CD4-positive, alpha-beta T cell (primary cell): ENCODE data around the gene PLBD2. TPM values are rescaled to one million over a fixed set of nuclear protein-coding genes. Genes with fewer than 3 reads are reported as not detected.

Experiments
- ATAC-seq: fragments of 200-7000 bp; cut with Tn5 transposase; one replicate; pipeline ENCODE4 v1.10.0; 2022; ENCODE audit warnings: mild to moderate bottlenecking; ENCODE audit not compliant: poor library complexity
- CTCF ChIA-PET: fragments of 350-600 bp; sonication (Branson Sonifier 250); formaldehyde crosslinking; loops from one replicate; lab custom pipeline; 2021; ENCODE audit warnings: antibody characterized with exemption, inconsistent platforms; lab: Charles Lee
- POLR2A ChIA-PET: fragments of 350-600 bp; sonication (Branson Sonifier 250); formaldehyde crosslinking; loops from one replicate; lab custom pipeline; 2021; ENCODE audit warnings: antibody characterized with exemption, inconsistent platforms; lab: Charles Lee
- DNase-seq, 14 experiments: peaks; one replicate each; pipeline ENCODE4 v3.0.0-alpha.2; 2013 to 2020; ENCODE audit warnings: mixed read lengths in 2 of 14
- H3K27ac ChIP-seq, 2 donors: one replicate each; pipeline versions ENCODE4 v1.5.1 to v1.7.0; 2013; ENCODE audit warnings: low read length in 2 of 2, low read depth in 1 of 2, mild to moderate bottlenecking in 1 of 2
- H3K27me3 ChIP-seq, 2 experiments: 1 replicate in 1 of 2; 2 replicates in 1 of 2; pipeline versions ENCODE4 v1.6.1 to v1.7.0; 2013; ENCODE audit warnings: low read length in 2 of 2, control low read depth in 1 of 2, mild to moderate bottlenecking in 1 of 2, moderate library complexity in 1 of 2; ENCODE audit not compliant: insufficient read depth in 2 of 2, control insufficient read depth in 1 of 2
- H3K36me3 ChIP-seq: one replicate; pipeline ENCODE4 v1.6.1; 2013; ENCODE audit warnings: low read length, control low read depth; ENCODE audit not compliant: insufficient read depth
- H3K4me1 ChIP-seq: one replicate; pipeline ENCODE4 v1.6.1; 2013; ENCODE audit warnings: low read length, control low read depth; ENCODE audit not compliant: insufficient read depth
- H3K4me3 ChIP-seq: one replicate; pipeline ENCODE4 v1.5.1; 2013; ENCODE audit warnings: mild to moderate bottlenecking, low read length, moderate library complexity
- H3K9me3 ChIP-seq, 2 experiments: 1 replicate in 1 of 2; 2 replicates in 1 of 2; pipeline versions ENCODE4 v1.6.1 to v1.7.0; 2013; ENCODE audit warnings: low read length in 2 of 2, mild to moderate bottlenecking in 2 of 2, control low read depth in 1 of 2, moderate library complexity in 1 of 2; ENCODE audit not compliant: control insufficient read depth in 1 of 2, insufficient read depth in 1 of 2
- H3K27ac Mint-ChIP-seq: one replicate; pipeline ENCODE4 v1.8.0; 2020; ENCODE audit warnings: mixed read lengths
- H3K27me3 Mint-ChIP-seq: one replicate; pipeline ENCODE4 v1.8.0; 2021; ENCODE audit warnings: mixed read lengths
- H3K36me3 Mint-ChIP-seq: one replicate; pipeline ENCODE4 v1.8.0; 2021; ENCODE audit warnings: low read depth, mixed read lengths
- H3K4me1 Mint-ChIP-seq: one replicate; pipeline ENCODE4 v1.8.0; 2021; ENCODE audit warnings: low read depth, mixed read lengths
- H3K4me3 Mint-ChIP-seq: one replicate; pipeline ENCODE4 v1.8.0; 2020; ENCODE audit warnings: mild to moderate bottlenecking, mixed read lengths
- H3K9me3 Mint-ChIP-seq: one replicate; pipeline ENCODE4 v1.8.0; 2020; ENCODE audit warnings: mixed read lengths
- CTCF ChIP-seq: fragments of 200-600 bp; IDR thresholded peaks from one replicate; pipeline ENCODE4 v1.8.0; 2022; ENCODE audit warnings: antibody characterized with exemption, mild to moderate bottlenecking
- intact Hi-C, 2 experiments: fragments of 100-400 bp; cut with DNase I in 1 of 2; cut with micrococcal nuclease in 1 of 2; formaldehyde crosslinking; loops; one replicate each; pipeline versions ENCODE4 v1.15.1 to v1.9.0; 2023 to 2025; cut with DNase I, micrococcal nuclease
- total RNA-seq, 174 experiments: library from RNA in 2 of 174; stranded (reverse) in 2 of 174; gene quantifications; one replicate each; pipeline ENCODE4 v1.2.3 and lab custom pipeline; 2021 to 2026

PLBD2 gene
- total RNA-seq, 2 experiments from 2014 or later, result 10.4 to 12.2 TPM

- no peak overlapping the region for H3K4me3 ChIP-seq
- no peak overlapping the region for H3K27ac ChIP-seq
- peaks cover 0 to 8% of the 10 kb centered on the region in 2 experiments for H3K27me3 ChIP-seq
- Mint-ChIP-seq H3K36me3 (no peaks in the 10 kb centered on the region), H3K4me1 (no peaks in the 10 kb centered on the region), H3K9me3 (no peaks in the 10 kb centered on the region), H3K4me3 (no peak overlapping the region), H3K27ac (no peak overlapping the region), H3K27me3 (peaks cover 6% of the 10 kb centered on the region)
- no peaks in the 10 kb centered on the region for H3K4me1 ChIP-seq
- H3K9me3 ChIP-seq, result peaks cover 0 to 4% of the 10 kb centered on the region in 2 experiments
- ChIA-PET POLR2A (no interaction called here), CTCF (no interaction called here)
- DNase-seq (no peak), ATAC-seq (no peak)
- TF ChIP-seq CTCF, result no peak
- H3K36me3 ChIP-seq, result no peaks in the 10 kb centered on the region
- intact Hi-C loops, result no loop called here
Measured at GRCh38 chr12:113439301-113439597, 80.9 kb downstream of the PLBD2 start.

- Mint-ChIP-seq H3K4me3 (no peak overlapping the region), H3K36me3 (no peaks in the 10 kb centered on the region), H3K9me3 (no peaks in the 10 kb centered on the region), H3K4me1 (no peaks in the 10 kb centered on the region), H3K27ac (no peak overlapping the region), H3K27me3 (peaks cover 6% of the 10 kb centered on the region)
- ATAC-seq, result no peak
- TF ChIP-seq CTCF, result no peak
- H3K36me3 ChIP-seq, result no peaks in the 10 kb centered on the region
- no peak for DNase-seq
- intact Hi-C loops, result no loop called here
- H3K27ac ChIP-seq, result no peak overlapping the region
- POLR2A ChIA-PET, result no interaction called here
- peaks cover 0 to 4% of the 10 kb centered on the region in 2 experiments for H3K9me3 ChIP-seq
- peaks cover 0 to 5% of the 10 kb centered on the region in 2 experiments for H3K27me3 ChIP-seq
- CTCF ChIA-PET, result no interaction called here
- H3K4me3 ChIP-seq, result no peak overlapping the region
- H3K4me1 ChIP-seq, result no peaks in the 10 kb centered on the region
Measured at GRCh38 chr12:113439606-113440030, 81.2 kb downstream of the PLBD2 start.

- H3K4me1 ChIP-seq, result no peaks in the 10 kb centered on the region
- no peaks in the 10 kb centered on the region for H3K36me3 ChIP-seq
- peaks cover 0 to 8% of the 10 kb centered on the region in 2 experiments for H3K27me3 ChIP-seq
- Mint-ChIP-seq H3K36me3 (no peaks in the 10 kb centered on the region), H3K4me3 (no peak overlapping the region), H3K27me3 (peaks cover 12% of the 10 kb centered on the region), H3K9me3 (no peaks in the 10 kb centered on the region), H3K4me1 (no peaks in the 10 kb centered on the region), H3K27ac (no peak overlapping the region)
- DNase-seq, result no peak
- ChIA-PET POLR2A (no interaction called here), CTCF (no interaction called here)
- no peak for TF ChIP-seq CTCF
- H3K4me3 ChIP-seq, result no peak overlapping the region
- no peak overlapping the region for H3K27ac ChIP-seq
- peaks cover 0 to 4% of the 10 kb centered on the region in 2 experiments for H3K9me3 ChIP-seq
- intact Hi-C loops, result no loop called here
- no peak for ATAC-seq
Measured at GRCh38 chr12:113440336-113440735, 81.9 kb downstream of the PLBD2 start.

Other genes starting within 250 kb of the PLBD2 start
- gene RASAL1, start 222.8 kb upstream of the PLBD2 start, total RNA-seq, result 1 to 10 TPM; 1.2 to 2.7 TPM
- gene CFAP73, start 208.9 kb upstream of the PLBD2 start, total RNA-seq, result 1 to 10 TPM in 1 of 2 experiments, under 1 TPM in 1; 0.92 to 1.2 TPM
- 10 to 100 TPM; 56.8 to 61.1 TPM for gene DDX54, start 173.1 kb upstream of the PLBD2 start, total RNA-seq
- gene RITA1, start 172.9 kb upstream of the PLBD2 start, total RNA-seq, result 1 to 10 TPM; 2.9 to 3.3 TPM
- gene TPCN1, start 137.1 kb upstream of the PLBD2 start, total RNA-seq, result 10 to 100 TPM; 52.4 to 59.7 TPM
- gene SLC8B1, start 23.5 kb upstream of the PLBD2 start, total RNA-seq, result 10 to 100 TPM; 85.3 to 92.7 TPM
- not detected for gene SDS, start 45.3 kb downstream of the PLBD2 start, total RNA-seq
- gene SDSL, start 63.8 kb downstream of the PLBD2 start, total RNA-seq, result under 1 TPM; 0.47 to 0.50 TPM
- not detected for gene LHX5, start 113.3 kb downstream of the PLBD2 start, total RNA-seq